GM12891 (cell line): ENCODE measurements around the gene RAB23.

Source experiments
- PAX5 ChIP-seq: IDR thresholded peaks from 2 replicates; pipeline ENCODE4 v1.6.1; 2011; ENCODE audit warnings: low read length, moderate library complexity, mild to moderate bottlenecking; ENCODE audit not compliant: insufficient read depth, severe bottlenecking
- POLR2A ChIP-seq: IDR thresholded peaks from 2 replicates; pipeline ENCODE4 v1.6.1; 2011; ENCODE audit warnings: low read depth, low read length, control low read depth
- POLR2AphosphoS5 ChIP-seq: IDR thresholded peaks from 2 replicates; pipeline ENCODE4 v1.6.1; 2011; ENCODE audit warnings: low read depth, low read length, control low read depth
- SPI1 ChIP-seq: IDR thresholded peaks from 2 replicates; pipeline ENCODE4 v1.6.1; 2011; ENCODE audit warnings: low read depth, low read length, control low read depth
- TAF1 ChIP-seq: IDR thresholded peaks from 2 replicates; pipeline ENCODE4 v1.6.1; 2011; ENCODE audit warnings: low read depth, low read length, control low read depth

GRCh38 chr6:57254055-57254717, 32.1 kb upstream of the RAB23 start:
- TF ChIP-seq POLR2AphosphoS5 (no peak), POLR2A (no peak), TAF1 (no peak), SPI1 (no peak), PAX5 (no peak)
